ENCODE data around the gene ANXA4. TPM values are rescaled to one million over a fixed set of nuclear protein-coding genes. Genes with fewer than 3 reads are reported as not detected.

The ANXA4 gene
- total RNA-seq, 4 donors from 2014 or later = 61.8 to 79.4 (median 73.9) TPM

- no peaks in the 10 kb centered on the region for H3K9me3 ChIP-seq
- peak overlapping the region; percentile 79 to 96 (median 92) for H3K27ac ChIP-seq
- DNase-seq (ENCODE audit: low spot score in 2 of 2) = peak; percentile 54 to 71
- H3K36me3 ChIP-seq = no peaks in the 10 kb centered on the region
- WGBS, 2 donors = 1 to 5% methylated on average over 13 of the region's 13 CpGs
- H3K4me3 ChIP-seq = peak overlapping the region; percentile 59 to 92 (median 80)
- peaks cover 0 to 37% (median 4%) of the 10 kb centered on the region in 4 donors for H3K4me1 ChIP-seq
- H3K27me3 ChIP-seq = no peaks in the 10 kb centered on the region
- no peak for TF ChIP-seq EP300 (IDR thresholded peaks at IDR 0.05)
- TF ChIP-seq, protein P1, sequence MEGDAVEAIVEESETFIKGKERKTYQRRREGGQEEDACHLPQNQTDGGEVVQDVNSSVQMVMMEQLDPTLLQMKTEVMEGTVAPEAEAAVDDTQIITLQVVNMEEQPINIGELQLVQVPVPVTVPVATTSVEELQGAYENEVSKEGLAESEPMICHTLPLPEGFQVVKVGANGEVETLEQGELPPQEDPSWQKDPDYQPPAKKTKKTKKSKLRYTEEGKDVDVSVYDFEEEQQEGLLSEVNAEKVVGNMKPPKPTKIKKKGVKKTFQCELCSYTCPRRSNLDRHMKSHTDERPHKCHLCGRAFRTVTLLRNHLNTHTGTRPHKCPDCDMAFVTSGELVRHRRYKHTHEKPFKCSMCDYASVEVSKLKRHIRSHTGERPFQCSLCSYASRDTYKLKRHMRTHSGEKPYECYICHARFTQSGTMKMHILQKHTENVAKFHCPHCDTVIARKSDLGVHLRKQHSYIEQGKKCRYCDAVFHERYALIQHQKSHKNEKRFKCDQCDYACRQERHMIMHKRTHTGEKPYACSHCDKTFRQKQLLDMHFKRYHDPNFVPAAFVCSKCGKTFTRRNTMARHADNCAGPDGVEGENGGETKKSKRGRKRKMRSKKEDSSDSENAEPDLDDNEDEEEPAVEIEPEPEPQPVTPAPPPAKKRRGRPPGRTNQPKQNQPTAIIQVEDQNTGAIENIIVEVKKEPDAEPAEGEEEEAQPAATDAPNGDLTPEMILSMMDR (IDR thresholded peaks at IDR 0.05) = peak in 1 of 5 experiments; percentile 32
- no peak for TF ChIP-seq POLR2A (IDR thresholded peaks at IDR 0.05)
Measured at GRCh38 chr2:69741229-69741574, 732 bp upstream of the ANXA4 start.

- peak in 1 of 2 donors; percentile 29 for DNase-seq (ENCODE audit: low spot score in 2 of 2)
- Histone ChIP-seq H3K27ac (peak overlapping the region; percentile 79 to 96 (median 92)), H3K27me3 (no peaks in the 10 kb centered on the region), H3K4me1 (peaks cover 0 to 37% (median 4%) of the 10 kb centered on the region in 4 donors), H3K36me3 (no peaks in the 10 kb centered on the region), H3K4me3 (peak overlapping the region; percentile 59 to 92 (median 80)), H3K9me3 (no peaks in the 10 kb centered on the region)
- WGBS, 2 donors = 19% methylated on average over 18 to 19 of the region's 22 CpGs
- TF ChIP-seq POLR2A (IDR thresholded peaks at IDR 0.05) = no peak
- TF ChIP-seq EP300 (IDR thresholded peaks at IDR 0.05) = no peak
- TF ChIP-seq, protein P1 (IDR thresholded peaks at IDR 0.05) = no peak
Measured at GRCh38 chr2:69742322-69742952, 503 bp downstream of the ANXA4 start.

GRCh38 chr2:69743847-69744264, 1.9 kb downstream of the ANXA4 start:
- 80 to 85% methylated on average over 2 of the region's 2 CpGs for WGBS, 2 donors

DNA sequence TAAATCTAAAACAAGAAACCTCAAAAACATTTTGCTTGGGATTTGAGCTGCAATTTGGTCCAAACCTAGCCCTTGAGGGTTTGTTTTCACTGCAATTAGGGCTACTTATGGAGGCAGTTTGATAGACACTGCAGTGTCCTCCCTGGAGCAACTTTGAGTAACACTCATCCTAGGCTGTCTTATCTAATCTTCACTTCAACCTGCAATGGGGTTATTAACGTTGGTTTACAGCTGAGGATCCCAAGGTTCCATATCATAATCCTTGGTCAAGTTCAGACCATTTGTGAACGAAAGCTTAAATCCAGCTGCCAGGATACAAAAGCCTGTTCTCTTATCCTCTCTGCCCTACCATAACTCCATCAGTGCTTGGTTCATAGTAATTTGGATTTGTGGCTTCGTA, 2.5 kb downstream of the ANXA4 start:
- Histone ChIP-seq H3K27ac (no peak overlapping the region), H3K4me3 (no peak overlapping the region), H3K4me1 (peaks cover 0 to 45% (median 4%) of the 10 kb centered on the region in 4 donors), H3K27me3 (no peaks in the 10 kb centered on the region), H3K9me3 (no peaks in the 10 kb centered on the region), H3K36me3 (no peaks in the 10 kb centered on the region)
- no peak for DNase-seq (ENCODE audit: low spot score in 2 of 2)
- TF ChIP-seq, protein P1 (IDR thresholded peaks at IDR 0.05) = no peak
- TF ChIP-seq EP300 (IDR thresholded peaks at IDR 0.05) (no peak), POLR2A (IDR thresholded peaks at IDR 0.05) (no peak)
- WGBS, 2 donors = 76 to 78% methylated on average over 3 of the region's 3 CpGs

More at GRCh38 chr2:69743847-69744264, 1.9 kb downstream of the ANXA4 start:
- no peaks in the 10 kb centered on the region for H3K27me3 ChIP-seq
- no peak overlapping the region for H3K4me3 ChIP-seq
- no peaks in the 10 kb centered on the region for H3K36me3 ChIP-seq
- no peak for DNase-seq (ENCODE audit: low spot score in 2 of 2)
- peaks cover 0 to 39% (median 4%) of the 10 kb centered on the region in 4 donors for H3K4me1 ChIP-seq
- H3K9me3 ChIP-seq = no peaks in the 10 kb centered on the region
- TF ChIP-seq EP300 (IDR thresholded peaks at IDR 0.05) (no peak), POLR2A (IDR thresholded peaks at IDR 0.05) (no peak)
- TF ChIP-seq, protein P1 (IDR thresholded peaks at IDR 0.05) = no peak
- peak overlapping the region in 1 of 4 donors; percentile 11 for H3K27ac ChIP-seq

DNA sequence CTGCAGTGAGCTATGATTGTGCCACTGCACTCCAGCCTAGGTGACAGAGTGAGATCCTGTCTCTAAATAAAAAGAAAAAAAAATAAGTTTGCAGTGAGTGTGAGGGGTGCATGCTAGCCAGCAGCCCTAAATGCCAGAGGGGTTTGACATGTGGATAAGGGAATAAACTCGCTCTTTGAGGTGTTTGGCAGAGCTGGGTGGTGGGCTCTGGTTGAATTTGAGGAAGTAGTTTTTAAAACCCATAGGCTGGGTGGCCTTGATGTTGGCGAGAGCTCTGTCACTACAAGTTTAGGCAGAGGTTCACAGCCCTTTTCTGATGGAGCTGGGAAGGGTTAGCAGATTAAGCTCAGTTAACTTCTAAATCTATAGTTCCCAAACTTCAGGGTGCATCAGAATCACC, 3.1 kb downstream of the ANXA4 start:
- Histone ChIP-seq H3K9me3 (no peaks in the 10 kb centered on the region), H3K27ac (no peak overlapping the region), H3K4me1 (peaks cover 0 to 45% (median 4%) of the 10 kb centered on the region in 4 donors), H3K27me3 (no peaks in the 10 kb centered on the region), H3K36me3 (no peaks in the 10 kb centered on the region), H3K4me3 (no peak overlapping the region)
- no peak for DNase-seq (ENCODE audit: low spot score in 2 of 2)
- WGBS, 2 donors = 79 to 96% methylated on average over 2 of the region's 2 CpGs
- TF ChIP-seq EP300 (IDR thresholded peaks at IDR 0.05) (no peak), POLR2A (IDR thresholded peaks at IDR 0.05) (no peak)
- TF ChIP-seq, protein P1 (IDR thresholded peaks at IDR 0.05) = no peak

Measured in tibial nerve (tissue), 4 donors.